ENCODE measurements around the gene NUPR2.
"Not testable (repeated sequence)": the region's sequence is repeated elsewhere in the genome, so short reads cannot be mapped to it uniquely, and the experiment has no call there.

NUPR2 gene

GRCh38 chr7:56081626-56082340, 34.4 kb downstream of the NUPR2 start:
- DNase-seq (ENCODE audit: low read depth): no peak
- TF ChIP-seq CTCF (IDR thresholded peaks at IDR 0.05; ENCODE audit: low read depth, low read length, missing control alignments): no peak

GRCh38 chr7:56080726-56081435, 35.3 kb downstream of the NUPR2 start:
- DNase-seq (ENCODE audit: low read depth): not testable (repeated sequence)

More at GRCh38 chr7:56081626-56082340, 34.4 kb downstream of the NUPR2 start:
- no peak overlapping the region for H3K4me3 ChIP-seq (ENCODE audit: low read depth, low read length)

GRCh38 chr7:56079450-56080185, 36.6 kb downstream of the NUPR2 start:
- TF ChIP-seq CTCF (IDR thresholded peaks at IDR 0.05; ENCODE audit: low read depth, low read length, missing control alignments): no peak
- no peak for DNase-seq (ENCODE audit: low read depth)
- H3K4me3 ChIP-seq (ENCODE audit: low read depth, low read length): no peak overlapping the region

More at GRCh38 chr7:56080726-56081435, 35.3 kb downstream of the NUPR2 start:
- not testable (repeated sequence) for H3K4me3 ChIP-seq (ENCODE audit: low read depth, low read length)

GRCh38 chr7:56078196-56078595, 38.0 kb downstream of the NUPR2 start:
- no peak for TF ChIP-seq CTCF (IDR thresholded peaks at IDR 0.05; ENCODE audit: low read depth, low read length, missing control alignments)
- DNase-seq (ENCODE audit: low read depth): no peak
- H3K4me3 ChIP-seq (ENCODE audit: low read depth, low read length): no peak overlapping the region

- DNase-seq (ENCODE audit: low read depth): no peak
- TF ChIP-seq CTCF (IDR thresholded peaks at IDR 0.05; ENCODE audit: low read depth, low read length, missing control alignments): no peak
- no peak overlapping the region for H3K4me3 ChIP-seq (ENCODE audit: low read depth, low read length)
These were observed 38.5 kb downstream of the NUPR2 start for GRCh38 chr7:56077681-56078080.

- DNase-seq (ENCODE audit: low read depth): no peak
- no peak overlapping the region for H3K4me3 ChIP-seq (ENCODE audit: low read depth, low read length)
- peak; percentile 88 for TF ChIP-seq CTCF (IDR thresholded peaks at IDR 0.05; ENCODE audit: low read depth, low read length, missing control alignments)
These were observed 41.8 kb downstream of the NUPR2 start for GRCh38 chr7:56074371-56074791.

- not testable (repeated sequence) for DNase-seq (ENCODE audit: low read depth); H3K4me3 ChIP-seq (ENCODE audit: low read depth, low read length)
These were observed 49.8 kb downstream of the NUPR2 start for GRCh38 chr7:56066376-56066775.
